ENCODE measurements around the gene KCND3. TPM values are rescaled to one million over a fixed set of nuclear protein-coding genes. Genes with fewer than 3 reads are reported as not detected.

Gene KCND3
- polyA plus RNA-seq, 1 donor from 2014 or later: 7.8 TPM

GRCh38 chr1:111888740-111889376 lies 100.6 kb downstream of the KCND3 start:
- Histone ChIP-seq H3K79me2 (replicated peaks; ENCODE audit: insufficient read depth, low read length) (no peaks in the 10 kb centered on the region), H2AFZ (ENCODE audit: low read depth, low read length) (no peak overlapping the region), H3K9me2 (ENCODE audit: insufficient read depth, low read length) (no peaks in the 10 kb centered on the region), H3K4me2 (ENCODE audit: low read length) (no peak overlapping the region), H3K9ac (ENCODE audit: low read length) (no peak overlapping the region), H3K27ac (ENCODE audit: low read length) (no peak overlapping the region), H3F3A (ENCODE audit: insufficient read depth, low read length, poor library complexity, severe bottlenecking) (no peaks in the 10 kb centered on the region), H3K36me3 (ENCODE audit: insufficient read depth, low read length) (no peaks in the 10 kb centered on the region), H3K27me3 (ENCODE audit: insufficient read depth, low read depth, low read length) (no peaks in the 10 kb centered on the region), H3K9me3 (ENCODE audit: low read length) (no peaks in the 10 kb centered on the region), H4K20me1 (ENCODE audit: insufficient read depth) (no peaks in the 10 kb centered on the region), H3K4me3 (ENCODE audit: low read length) (no peak overlapping the region)
- TF ChIP-seq RAD21 (conservative IDR thresholded peaks at IDR 0.05): no peak
- no peak for TF ChIP-seq TAF1 (IDR thresholded peaks at IDR 0.05; ENCODE audit: low read depth)

- no peaks in the 10 kb centered on the region for H3K9me3 ChIP-seq (ENCODE audit: low read length)
- no peak overlapping the region for H3K4me3 ChIP-seq (ENCODE audit: low read length)
- H3K27me3 ChIP-seq (ENCODE audit: insufficient read depth, low read depth, low read length): no peaks in the 10 kb centered on the region
- no peaks in the 10 kb centered on the region for H3K79me2 ChIP-seq (replicated peaks; ENCODE audit: insufficient read depth, low read length)
- H3K36me3 ChIP-seq (ENCODE audit: insufficient read depth, low read length): no peaks in the 10 kb centered on the region
- no peaks in the 10 kb centered on the region for H3K9me2 ChIP-seq (ENCODE audit: insufficient read depth, low read length)
- no peak overlapping the region for H3K27ac ChIP-seq (ENCODE audit: low read length)
- H4K20me1 ChIP-seq (ENCODE audit: insufficient read depth): no peaks in the 10 kb centered on the region
- H2AFZ ChIP-seq (ENCODE audit: low read depth, low read length): no peak overlapping the region
- H3F3A ChIP-seq (ENCODE audit: insufficient read depth, low read length, poor library complexity, severe bottlenecking): no peaks in the 10 kb centered on the region
- TF ChIP-seq REST (IDR thresholded peaks at IDR 0.05; ENCODE audit: borderline replicate concordance) (no peak), SMC3 (conservative IDR thresholded peaks at IDR 0.05; ENCODE audit: poor library complexity) (no peak), RAD21 (conservative IDR thresholded peaks at IDR 0.05) (no peak), POLR2AphosphoS5 (IDR thresholded peaks at IDR 0.05) (no peak), EP300 (conservative IDR thresholded peaks at IDR 0.05; ENCODE audit: poor library complexity, severe bottlenecking) (no peak), EZH2 (IDR thresholded peaks at IDR 0.05; ENCODE audit: borderline replicate concordance, insufficient read depth, low read length, poor library complexity, severe bottlenecking) (no peak), TAF1 (IDR thresholded peaks at IDR 0.05; ENCODE audit: low read depth) (no peak), MXI1 (conservative IDR thresholded peaks at IDR 0.05; ENCODE audit: poor library complexity, severe bottlenecking) (no peak), CTCF (IDR thresholded peaks at IDR 0.05; ENCODE audit: poor library complexity, severe bottlenecking) (no peak)
- no peak overlapping the region for H3K9ac ChIP-seq (ENCODE audit: low read length)
- H3K4me2 ChIP-seq (ENCODE audit: low read length): no peak overlapping the region
Measured at GRCh38 chr1:111887875-111888274, 101.6 kb downstream of the KCND3 start.
